Pancreas (tissue), 10 donors: Measurements from ENCODE around the gene HTRA1. TPM values are rescaled to one million over a fixed set of nuclear protein-coding genes. Genes with fewer than 3 reads are reported as not detected.

Experiments used
- ATAC-seq, 4 donors: fragments of 200-7000 bp; cut with Tn5 transposase; one replicate each; pipeline versions ENCODE4 v1.8.0 to v1.9.1; 2020; ENCODE audit warnings: mild to moderate bottlenecking in 4 of 4, moderate library complexity in 4 of 4
- DNase-seq, 6 donors: peaks; one replicate each; pipeline ENCODE4 v3.0.0-alpha.2; 2020
- FAIRE-seq: peaks from 2 replicates; lab custom pipeline; 2012; peaks lifted over from hg19 to GRCh38; lab: Jason Lieb, UNC
- H3K27ac ChIP-seq, 4 donors: fragments of 200-600 bp; sonication (generic); 1 replicate in 3 of 4; 2 replicates in 1 of 4; pipeline versions ENCODE4 v1.5.0 to v1.8.0; 2020
- H3K27me3 ChIP-seq, 4 donors: fragments of 200-600 bp; one replicate each; pipeline ENCODE4 v1.8.0; 2021
- H3K36me3 ChIP-seq, 3 donors: fragments of 200-600 bp; sonication (generic) in 1 of 3; one replicate each; pipeline versions ENCODE4 v1.5.0 to v1.8.0; 2020 to 2021
- H3K4me1 ChIP-seq, 3 donors: fragments of 200-600 bp; one replicate each; pipeline ENCODE4 v1.8.0; 2021
- H3K4me3 ChIP-seq, 4 donors: fragments of 200-600 bp; sonication (generic) in 2 of 4; one replicate each; pipeline versions ENCODE4 v1.5.0 to v1.8.0; 2020 to 2021
- H3K9me3 ChIP-seq, 4 donors: fragments of 200-600 bp; one replicate each; pipeline ENCODE4 v1.8.0; 2021
- CTCF ChIP-seq, 4 donors: fragments of 200-600 bp; sonication (generic) in 3 of 4; IDR thresholded peaks; one replicate each; pipeline versions ENCODE4 v1.5.0 to v1.8.0; 2021; ENCODE audit warnings: antibody characterized with exemption in 4 of 4
- WGBS, 2 donors: extraction: QIAGEN DNeasy Blood & Tissue Kit; methylation state at CpG; one replicate each; pipeline ENCODE4 v1.1.7; 2013; 5-methylcytosine and 5-hydroxymethylcytosine counted together
- intact Hi-C, 3 donors: fragments of 100-400 bp; cut with DNase I; formaldehyde crosslinking; loops; one replicate each; pipeline versions ENCODE4 v1.11.1 to v1.14.2; 2022
- polyA plus RNA-seq, 2 donors: library from polyadenylated mRNA; stranded (reverse); fragments of 200-250 nt; gene quantifications; one replicate each; pipeline ENCODE4 v1.2.3, GENCODE V29; 2013
- total RNA-seq, 6 donors: library from RNA; stranded (reverse); fragmentation: NEBNext Ultra II Directional in 4 of 6; extraction: Animal tissue kit (Norgen Biotek cat#: 25700) in 4 of 6; gene quantifications; one replicate each; pipeline versions ENCODE4 v1.2.1 to v1.2.4, GENCODE V29; 2021 to 2023
- donor health status: healthy with polysubstance abuse.
- donor health status: DM: no; HTN: no; CAD: no; lungs with moderate emphysema.
- donor health status: DM: no; HTN: no; CAD: no.
- donor health status: control.
- donor health status: control.
- donor health status: Bipolar disorder and iron deficiency.
- donor health status: DM: yes; HTN: yes; CAD: no.
- donor health status: DM: no; HTN: no; CAD: no.
- donor health status: DM: no; HTN: no; CAD: no.
- donor health status: DM: yes; HTN: yes; CAD: no.

The HTRA1 gene
- total and polyA plus RNA-seq, 8 donors: 10.4 to 83.0 (median 20.8) TPM

DNA sequence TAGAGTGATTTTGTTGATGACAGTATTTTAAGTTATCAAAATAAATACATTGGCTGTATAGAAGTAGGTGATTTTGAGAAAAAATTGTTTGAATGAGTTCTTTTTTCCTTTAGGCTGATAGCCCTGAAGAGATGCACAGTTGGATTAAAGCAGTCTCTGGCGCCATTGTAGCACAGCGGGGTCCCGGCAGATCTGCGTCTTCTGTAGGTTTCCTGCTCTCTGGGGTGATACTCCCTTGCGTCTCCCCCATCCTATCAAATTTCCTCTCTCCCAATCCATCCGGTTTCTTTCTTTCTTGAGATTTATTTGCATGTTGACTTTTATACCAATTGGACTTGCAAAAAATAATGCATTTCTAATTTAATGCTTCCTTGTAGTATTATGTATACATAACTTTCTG lies 34.5 kb upstream of the HTRA1 start:
- intact Hi-C loops: no loop called here
- H3K27me3 ChIP-seq: no peaks in the 10 kb centered on the region
- ATAC-seq (no peak), FAIRE-seq (no peak), DNase-seq (no peak)
- TF ChIP-seq CTCF (IDR thresholded peaks at IDR 0.05): no peak
- H3K4me3 ChIP-seq: no peak overlapping the region
- no peaks in the 10 kb centered on the region for H3K9me3 ChIP-seq
- 93% methylated on average over 6 of the region's 6 CpGs for WGBS, 2 donors
- peaks cover 0 to 22% (median 4%) of the 10 kb centered on the region in 3 donors for H3K36me3 ChIP-seq
- no peak overlapping the region for H3K27ac ChIP-seq
- no peaks in the 10 kb centered on the region for H3K4me1 ChIP-seq

GRCh38 chr10:122427280-122427679 lies 34.1 kb upstream of the HTRA1 start:
- intact Hi-C loops: no loop called here
- no peaks in the 10 kb centered on the region for H3K27me3 ChIP-seq
- WGBS, 2 donors: 83 to 88% methylated on average over 2 of the region's 2 CpGs
- no peaks in the 10 kb centered on the region for H3K4me1 ChIP-seq
- H3K4me3 ChIP-seq: no peak overlapping the region
- H3K36me3 ChIP-seq: peaks cover 0 to 22% (median 4%) of the 10 kb centered on the region in 3 donors
- FAIRE-seq (no peak), ATAC-seq (no peak), DNase-seq (no peak)
- H3K9me3 ChIP-seq: no peaks in the 10 kb centered on the region
- no peak for TF ChIP-seq CTCF (IDR thresholded peaks at IDR 0.05)
- no peak overlapping the region for H3K27ac ChIP-seq

DNA sequence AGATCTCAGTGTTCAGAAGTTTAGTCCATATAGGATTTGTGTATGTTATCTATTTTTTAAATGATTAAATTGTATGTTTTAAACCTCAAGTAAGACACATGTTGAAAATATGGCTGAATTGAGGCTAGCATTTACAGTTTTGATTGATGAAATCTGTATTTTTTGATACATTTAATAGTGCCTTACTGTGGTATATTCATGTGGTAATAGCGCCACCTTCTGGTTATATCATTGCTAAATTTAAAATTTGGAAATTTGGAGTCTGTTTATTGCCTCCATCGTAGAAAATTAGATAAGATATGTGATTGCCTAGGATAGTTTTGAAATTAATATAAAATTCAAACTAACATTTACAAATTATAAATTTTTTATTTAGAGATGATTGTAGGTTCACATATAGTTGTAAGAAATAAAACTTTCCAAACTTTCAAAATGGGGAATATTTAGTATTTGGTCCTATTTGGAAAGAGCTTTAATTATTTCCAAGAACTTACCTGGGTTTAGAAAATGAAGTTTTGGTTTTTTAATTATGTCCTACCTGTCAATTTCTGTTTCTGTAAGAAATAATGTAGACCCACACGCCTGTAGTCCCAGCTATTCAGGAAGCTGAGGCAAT lies 26.0 kb upstream of the HTRA1 start:
- Histone ChIP-seq H3K27me3 (no peaks in the 10 kb centered on the region), H3K27ac (no peak overlapping the region), H3K4me1 (no peaks in the 10 kb centered on the region), H3K4me3 (no peak overlapping the region), H3K9me3 (no peaks in the 10 kb centered on the region), H3K36me3 (peaks cover 0 to 6% (median 0%) of the 10 kb centered on the region in 3 donors)
- ATAC-seq: peak; percentile 40 to 71 (median 66)
- no peak for DNase-seq
- intact Hi-C loops: loop anchor here in 2 of 3 donors (5.0 to 10.0 kb wide), 2 partner anchors 91 to 138 kb away; no protein-coding TSS in a partner anchor
- FAIRE-seq: peak; percentile 98
- TF ChIP-seq CTCF (IDR thresholded peaks at IDR 0.05): peak; percentile 14 to 51 (median 45)
- WGBS, 2 donors: 32 to 33% methylated on average over 3 of the region's 3 CpGs

DNA sequence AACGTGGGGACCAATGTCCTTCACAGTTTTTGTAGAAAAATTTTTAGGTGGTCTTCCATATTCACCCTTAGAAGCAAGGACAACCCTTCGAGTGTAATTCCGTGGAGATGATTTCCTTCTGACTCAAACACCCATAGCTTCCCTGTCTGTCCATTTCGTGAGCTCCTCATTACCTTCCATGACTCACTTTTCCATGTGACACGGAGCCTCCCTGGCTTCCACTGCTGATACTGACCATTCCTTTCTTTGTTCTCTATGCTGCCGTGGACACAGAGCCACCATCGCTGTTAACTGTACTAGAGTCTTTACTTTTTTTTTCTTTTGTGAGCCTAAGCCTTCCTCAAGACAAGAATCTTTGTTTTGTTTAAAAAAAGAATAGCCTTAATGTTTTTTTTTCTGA lies 19.4 kb upstream of the HTRA1 start:
- FAIRE-seq: no peak
- DNase-seq: no peak
- intact Hi-C loops: no loop called here
- Histone ChIP-seq H3K4me1 (no peaks in the 10 kb centered on the region), H3K27ac (no peak overlapping the region), H3K27me3 (no peaks in the 10 kb centered on the region), H3K36me3 (no peaks in the 10 kb centered on the region), H3K4me3 (no peak overlapping the region), H3K9me3 (no peaks in the 10 kb centered on the region)
- ATAC-seq: no peak
- WGBS, 2 donors: 69 to 79% methylated on average over 7 of the region's 7 CpGs
- no peak for TF ChIP-seq CTCF (IDR thresholded peaks at IDR 0.05)

GRCh38 chr10:122445469-122445868 lies 15.9 kb upstream of the HTRA1 start:
- Histone ChIP-seq H3K4me1 (no peaks in the 10 kb centered on the region), H3K4me3 (no peak overlapping the region), H3K27me3 (no peaks in the 10 kb centered on the region), H3K27ac (no peak overlapping the region), H3K9me3 (no peaks in the 10 kb centered on the region), H3K36me3 (no peaks in the 10 kb centered on the region)
- no peak for FAIRE-seq
- ATAC-seq: no peak
- intact Hi-C loops: no loop called here
- 81 to 92% methylated on average over 1 of the region's 1 CpG for WGBS, 2 donors
- DNase-seq: no peak
- TF ChIP-seq CTCF (IDR thresholded peaks at IDR 0.05): no peak
